Measurements from ENCODE around the gene ADGRL1.

DNA sequence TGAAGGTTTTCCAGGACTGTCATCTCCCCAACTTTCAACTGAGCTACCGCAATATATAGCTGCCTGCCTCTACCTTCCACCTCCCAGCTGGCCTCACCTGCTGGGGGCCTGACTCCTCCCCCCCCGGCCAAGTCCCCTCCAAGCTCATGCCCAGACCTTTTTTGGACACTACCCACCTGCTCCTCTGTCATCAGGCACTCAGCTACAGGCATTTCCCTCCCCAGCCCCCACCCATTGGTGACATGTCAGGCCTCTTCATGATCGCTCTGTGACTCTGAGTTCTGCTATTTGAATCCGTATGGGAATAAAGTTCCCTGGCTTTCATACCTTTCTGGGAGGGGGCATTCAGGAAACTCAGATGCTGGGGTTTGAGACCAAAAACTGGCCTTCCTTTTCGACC lies 90.2 kb downstream of the ADGRL1 start:
- TF ChIP-seq, protein P1, sequence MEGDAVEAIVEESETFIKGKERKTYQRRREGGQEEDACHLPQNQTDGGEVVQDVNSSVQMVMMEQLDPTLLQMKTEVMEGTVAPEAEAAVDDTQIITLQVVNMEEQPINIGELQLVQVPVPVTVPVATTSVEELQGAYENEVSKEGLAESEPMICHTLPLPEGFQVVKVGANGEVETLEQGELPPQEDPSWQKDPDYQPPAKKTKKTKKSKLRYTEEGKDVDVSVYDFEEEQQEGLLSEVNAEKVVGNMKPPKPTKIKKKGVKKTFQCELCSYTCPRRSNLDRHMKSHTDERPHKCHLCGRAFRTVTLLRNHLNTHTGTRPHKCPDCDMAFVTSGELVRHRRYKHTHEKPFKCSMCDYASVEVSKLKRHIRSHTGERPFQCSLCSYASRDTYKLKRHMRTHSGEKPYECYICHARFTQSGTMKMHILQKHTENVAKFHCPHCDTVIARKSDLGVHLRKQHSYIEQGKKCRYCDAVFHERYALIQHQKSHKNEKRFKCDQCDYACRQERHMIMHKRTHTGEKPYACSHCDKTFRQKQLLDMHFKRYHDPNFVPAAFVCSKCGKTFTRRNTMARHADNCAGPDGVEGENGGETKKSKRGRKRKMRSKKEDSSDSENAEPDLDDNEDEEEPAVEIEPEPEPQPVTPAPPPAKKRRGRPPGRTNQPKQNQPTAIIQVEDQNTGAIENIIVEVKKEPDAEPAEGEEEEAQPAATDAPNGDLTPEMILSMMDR (IDR thresholded peaks at IDR 0.05) = no peak
- no peak for TF ChIP-seq POLR2A (IDR thresholded peaks at IDR 0.05)
